ENCODE measurements around the gene CDC123. TPM values are rescaled to one million over a fixed set of nuclear protein-coding genes. Genes with fewer than 3 reads are reported as not detected.

Gene CDC123
- total RNA-seq, 1 experiment from 2014 or later: 132 TPM

DNA sequence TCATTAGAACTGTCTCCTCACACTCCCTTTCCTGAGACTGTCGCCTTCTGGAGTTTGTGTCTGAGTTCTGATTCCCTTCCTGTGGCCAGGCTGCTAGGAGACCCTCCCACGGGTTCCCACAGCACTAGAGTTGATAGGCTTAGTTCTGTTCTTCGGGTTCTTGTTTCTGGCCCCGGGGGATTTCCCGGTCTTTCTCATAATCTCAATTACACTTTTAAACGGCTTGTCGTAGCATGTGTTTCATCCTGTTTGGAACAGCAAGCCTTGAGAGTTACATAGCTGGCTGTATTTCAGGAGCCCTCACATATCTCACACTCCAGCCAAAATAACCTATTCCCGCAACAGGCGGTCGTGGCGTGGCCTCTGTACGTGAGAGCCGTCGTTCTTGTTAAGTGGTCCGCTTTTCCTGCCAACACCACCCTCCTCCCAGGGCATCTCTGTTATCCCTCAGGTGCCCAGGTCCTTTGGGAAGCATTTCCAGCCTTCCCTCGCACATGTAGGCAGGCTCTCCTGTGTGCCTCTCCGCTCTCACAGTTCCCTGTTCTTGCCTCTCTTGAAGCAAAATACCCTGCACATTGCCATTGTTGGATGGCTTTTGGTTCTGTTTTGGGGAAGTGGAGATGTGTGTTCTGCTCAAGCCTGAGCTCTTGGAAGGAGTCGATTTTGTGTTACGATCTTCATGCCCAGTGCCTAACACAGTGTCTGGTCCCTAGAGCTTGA, 46.0 kb downstream of the CDC123 start (continued):
- TF ChIP-seq, protein P1, sequence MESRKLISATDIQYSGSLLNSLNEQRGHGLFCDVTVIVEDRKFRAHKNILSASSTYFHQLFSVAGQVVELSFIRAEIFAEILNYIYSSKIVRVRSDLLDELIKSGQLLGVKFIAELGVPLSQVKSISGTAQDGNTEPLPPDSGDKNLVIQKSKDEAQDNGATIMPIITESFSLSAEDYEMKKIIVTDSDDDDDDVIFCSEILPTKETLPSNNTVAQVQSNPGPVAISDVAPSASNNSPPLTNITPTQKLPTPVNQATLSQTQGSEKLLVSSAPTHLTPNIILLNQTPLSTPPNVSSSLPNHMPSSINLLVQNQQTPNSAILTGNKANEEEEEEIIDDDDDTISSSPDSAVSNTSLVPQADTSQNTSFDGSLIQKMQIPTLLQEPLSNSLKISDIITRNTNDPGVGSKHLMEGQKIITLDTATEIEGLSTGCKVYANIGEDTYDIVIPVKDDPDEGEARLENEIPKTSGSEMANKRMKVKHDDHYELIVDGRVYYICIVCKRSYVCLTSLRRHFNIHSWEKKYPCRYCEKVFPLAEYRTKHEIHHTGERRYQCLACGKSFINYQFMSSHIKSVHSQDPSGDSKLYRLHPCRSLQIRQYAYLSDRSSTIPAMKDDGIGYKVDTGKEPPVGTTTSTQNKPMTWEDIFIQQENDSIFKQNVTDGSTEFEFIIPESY (IDR thresholded peaks at IDR 0.05; ENCODE audit: extremely low read depth, insufficient replicate concordance, low read length): no peak
- TF ChIP-seq POLR2A (IDR thresholded peaks at IDR 0.05; ENCODE audit: borderline replicate concordance, extremely low read depth, insufficient read depth, insufficient read length): no peak
- no peak for TF ChIP-seq FOSL1 (IDR thresholded peaks at IDR 0.05; ENCODE audit: low read depth)

DNA sequence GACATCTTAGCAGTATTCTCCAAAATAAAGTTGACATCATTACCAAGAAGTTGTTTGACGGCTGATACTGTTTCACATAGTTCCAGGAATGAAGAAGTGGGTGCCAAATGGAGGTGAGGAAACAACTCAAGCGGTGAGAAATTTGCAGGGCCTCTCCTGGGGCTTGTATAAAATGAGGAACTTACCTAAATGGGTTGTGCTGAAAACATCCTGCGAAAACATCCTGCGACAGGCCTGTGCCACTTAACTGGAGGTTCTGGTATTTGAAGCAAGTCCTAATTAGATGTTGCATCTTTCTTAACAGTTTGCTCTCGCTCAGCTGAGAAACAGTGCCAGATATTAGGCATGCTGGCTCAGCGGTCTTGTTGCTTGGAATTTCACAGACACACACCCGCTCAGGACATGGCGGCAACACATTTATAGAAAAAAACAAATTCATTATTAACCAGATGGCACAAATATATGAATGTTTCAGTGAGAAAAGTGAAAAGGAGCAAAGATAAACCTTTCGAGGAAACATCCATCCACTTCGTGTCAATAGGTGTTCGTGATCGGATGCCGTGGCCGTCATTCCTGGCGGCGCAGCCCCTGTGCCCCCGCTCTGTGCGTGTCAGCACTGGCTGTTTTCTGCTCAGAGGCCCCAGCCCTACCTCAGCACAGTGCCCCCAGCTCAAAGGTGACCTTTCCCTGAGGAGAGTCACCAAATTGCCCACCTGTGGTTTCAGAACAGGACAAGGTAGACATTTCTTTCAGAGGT, 48.1 kb downstream of the CDC123 start:
- no TSS peak for BruUV-seq (replicated peaks)
- ChIA-PET CTCF (interaction anchor here (0.6 kb wide), 1 partner anchor 813 kb away, joined by 3 read pairs; no protein-coding TSS in a partner anchor), POLR2A (no interaction called here), RAD21 (ENCODE audit: low non-redundant PET in 1 of 2, low total read pairs in 2 of 2, uncharacterized antibody in 2 of 2, unreplicated experiment in 2 of 2) (interaction anchor here (0.6 to 0.7 kb wide), 2 partner anchors 27 to 380 kb away, joined by 3 to 4 read pairs; no protein-coding TSS in a partner anchor)
- Histone ChIP-seq H3K27me3 (ENCODE audit: insufficient read depth, low read length) (no peaks in the 10 kb centered on the region), H3K9ac (ENCODE audit: low read length) (no peak overlapping the region), H3K27ac (ENCODE audit: low read depth, low read length) (no peak overlapping the region), H3K36me3 (ENCODE audit: control insufficient read depth in 1 of 2, insufficient read depth in 2 of 2, low read length in 2 of 2) (peaks cover 28 to 32% of the 10 kb centered on the region in 2 experiments; a peak in 3 of 4 replicates), H3K79me2 (ENCODE audit: insufficient read depth, low read length) (peaks cover 17% of the 10 kb centered on the region), H3K9me3 (ENCODE audit: control insufficient read depth in 1 of 2, insufficient read depth in 1 of 2, low read depth in 1 of 2, low read length in 2 of 2) (no peaks in the 10 kb centered on the region), H2AFZ (ENCODE audit: low read depth, low read length, poor library complexity, severe bottlenecking) (no peak overlapping the region), H3K4me3 (replicated peaks in 1 of 2; ENCODE audit: low read depth in 1 of 2, low read length in 2 of 2) (no peak overlapping the region), H4K20me1 (ENCODE audit: insufficient read depth) (no peaks in the 10 kb centered on the region), H3K4me2 (ENCODE audit: low read length) (no peak overlapping the region), H3K4me1 (ENCODE audit: control insufficient read depth in 1 of 2, insufficient read depth in 2 of 2, low read length in 2 of 2) (no peaks in the 10 kb centered on the region), H3K9me2 (ENCODE audit: insufficient read depth) (no peaks in the 10 kb centered on the region)
- DNase-seq (ENCODE audit: low read depth, low spot score) (no peak), ATAC-seq (no peak)
- intact Hi-C loops (cut with micrococcal nuclease): no loop called here
- TF ChIP-seq SIN3A (IDR thresholded peaks at IDR 0.05; ENCODE audit: low read depth) (no peak), SRF (IDR thresholded peaks at IDR 0.05; ENCODE audit: low read depth) (no peak), CBX3 (IDR thresholded peaks at IDR 0.05; ENCODE audit: low read depth) (no peak), EGR1 (IDR thresholded peaks at IDR 0.05; ENCODE audit: low read depth) (no peak), ZFX (IDR thresholded peaks at IDR 0.05) (no peak), RAD21 (IDR thresholded peaks at IDR 0.05; ENCODE audit: low read depth) (no peak), YY1 (IDR thresholded peaks at IDR 0.05; ENCODE audit: extremely low read depth, insufficient replicate concordance, low read depth, low read length) (no peak), CEBPB (IDR thresholded peaks at IDR 0.05; ENCODE audit: low read depth) (no peak), POLR2AphosphoS5 (IDR thresholded peaks at IDR 0.05; ENCODE audit: low read depth, low read length) (no peak), SP1 (IDR thresholded peaks at IDR 0.05; ENCODE audit: low read depth) (no peak), TCF7L2 (IDR thresholded peaks at IDR 0.05; ENCODE audit: borderline replicate concordance, extremely low read depth, insufficient read depth, insufficient read length) (no peak), FOSL1 (IDR thresholded peaks at IDR 0.05; ENCODE audit: low read depth) (no peak)
- TF ChIP-seq, protein P2, sequence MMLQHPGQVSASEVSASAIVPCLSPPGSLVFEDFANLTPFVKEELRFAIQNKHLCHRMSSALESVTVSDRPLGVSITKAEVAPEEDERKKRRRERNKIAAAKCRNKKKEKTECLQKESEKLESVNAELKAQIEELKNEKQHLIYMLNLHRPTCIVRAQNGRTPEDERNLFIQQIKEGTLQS (IDR thresholded peaks at IDR 0.05): no peak
- TF ChIP-seq, protein P3, sequence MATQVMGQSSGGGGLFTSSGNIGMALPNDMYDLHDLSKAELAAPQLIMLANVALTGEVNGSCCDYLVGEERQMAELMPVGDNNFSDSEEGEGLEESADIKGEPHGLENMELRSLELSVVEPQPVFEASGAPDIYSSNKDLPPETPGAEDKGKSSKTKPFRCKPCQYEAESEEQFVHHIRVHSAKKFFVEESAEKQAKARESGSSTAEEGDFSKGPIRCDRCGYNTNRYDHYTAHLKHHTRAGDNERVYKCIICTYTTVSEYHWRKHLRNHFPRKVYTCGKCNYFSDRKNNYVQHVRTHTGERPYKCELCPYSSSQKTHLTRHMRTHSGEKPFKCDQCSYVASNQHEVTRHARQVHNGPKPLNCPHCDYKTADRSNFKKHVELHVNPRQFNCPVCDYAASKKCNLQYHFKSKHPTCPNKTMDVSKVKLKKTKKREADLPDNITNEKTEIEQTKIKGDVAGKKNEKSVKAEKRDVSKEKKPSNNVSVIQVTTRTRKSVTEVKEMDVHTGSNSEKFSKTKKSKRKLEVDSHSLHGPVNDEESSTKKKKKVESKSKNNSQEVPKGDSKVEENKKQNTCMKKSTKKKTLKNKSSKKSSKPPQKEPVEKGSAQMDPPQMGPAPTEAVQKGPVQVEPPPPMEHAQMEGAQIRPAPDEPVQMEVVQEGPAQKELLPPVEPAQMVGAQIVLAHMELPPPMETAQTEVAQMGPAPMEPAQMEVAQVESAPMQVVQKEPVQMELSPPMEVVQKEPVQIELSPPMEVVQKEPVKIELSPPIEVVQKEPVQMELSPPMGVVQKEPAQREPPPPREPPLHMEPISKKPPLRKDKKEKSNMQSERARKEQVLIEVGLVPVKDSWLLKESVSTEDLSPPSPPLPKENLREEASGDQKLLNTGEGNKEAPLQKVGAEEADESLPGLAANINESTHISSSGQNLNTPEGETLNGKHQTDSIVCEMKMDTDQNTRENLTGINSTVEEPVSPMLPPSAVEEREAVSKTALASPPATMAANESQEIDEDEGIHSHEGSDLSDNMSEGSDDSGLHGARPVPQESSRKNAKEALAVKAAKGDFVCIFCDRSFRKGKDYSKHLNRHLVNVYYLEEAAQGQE (IDR thresholded peaks at IDR 0.05; ENCODE audit: low read depth): no peak
- TF ChIP-seq, protein P4, sequence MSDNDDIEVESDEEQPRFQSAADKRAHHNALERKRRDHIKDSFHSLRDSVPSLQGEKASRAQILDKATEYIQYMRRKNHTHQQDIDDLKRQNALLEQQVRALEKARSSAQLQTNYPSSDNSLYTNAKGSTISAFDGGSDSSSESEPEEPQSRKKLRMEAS (IDR thresholded peaks at IDR 0.05): no peak

All from HCT116 (cell line).